Activated CD4-positive, alpha-beta T cell treated with anti-CD3 and anti-CD28 coated beads, Interleukin-2, amount 50 U/mL, for 48 hours (primary cell): Measurements from ENCODE around the gene RANBP17.
"Not testable (repeated sequence)": the region's sequence is repeated elsewhere in the genome, so short reads cannot be mapped to it uniquely, and the experiment has no call there.

Source experiments
- DNase-seq, 2 experiments: peaks; one replicate each; pipeline ENCODE4 v3.0.0-alpha.2; 2020

Gene RANBP17

GRCh38 chr5:170870390-170870789 lies 8.6 kb downstream of the RANBP17 start:
- DNase-seq, result not testable (repeated sequence)

DNA sequence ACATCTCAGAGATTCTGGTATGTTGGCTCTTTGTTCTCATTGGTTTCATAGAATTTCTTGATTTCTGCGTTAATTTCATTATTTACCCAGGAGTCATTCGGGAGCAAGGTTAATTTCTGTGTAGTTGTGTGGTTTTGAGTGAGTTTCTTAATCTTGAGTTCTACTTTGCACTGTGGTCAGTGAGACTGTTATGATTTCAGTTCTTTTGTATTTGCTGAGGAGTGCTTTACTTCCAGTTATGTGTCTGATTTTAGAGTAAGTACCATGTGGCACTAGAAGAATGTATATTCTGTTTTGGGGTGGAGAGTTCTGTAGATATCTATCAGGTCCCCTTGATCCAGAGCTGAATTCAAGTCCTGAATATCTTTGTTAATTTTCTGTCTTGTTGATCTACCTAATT lies 12.2 kb downstream of the RANBP17 start:
- no peak for DNase-seq

GRCh38 chr5:170875811-170876210 lies 14.0 kb downstream of the RANBP17 start:
- no peak for DNase-seq

DNA sequence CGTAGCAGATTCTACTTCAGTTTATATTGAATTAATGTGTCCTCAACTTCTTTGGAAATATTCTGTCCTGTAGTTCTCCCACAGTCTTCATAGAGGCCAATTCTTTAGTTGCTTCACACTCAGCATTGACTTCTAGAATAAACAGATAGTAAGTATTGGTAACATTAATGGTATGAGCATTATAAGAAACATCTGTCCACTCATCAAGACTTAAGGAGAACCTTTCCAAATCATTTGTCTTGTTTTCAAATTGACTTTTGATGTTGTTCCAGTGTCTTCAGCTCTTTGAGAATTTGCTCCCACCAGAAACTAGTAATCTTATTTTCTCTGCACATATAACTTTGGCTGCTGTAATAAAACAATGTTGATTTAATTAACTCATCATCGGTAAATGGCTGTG lies 18.3 kb downstream of the RANBP17 start:
- DNase-seq, result no peak

DNA sequence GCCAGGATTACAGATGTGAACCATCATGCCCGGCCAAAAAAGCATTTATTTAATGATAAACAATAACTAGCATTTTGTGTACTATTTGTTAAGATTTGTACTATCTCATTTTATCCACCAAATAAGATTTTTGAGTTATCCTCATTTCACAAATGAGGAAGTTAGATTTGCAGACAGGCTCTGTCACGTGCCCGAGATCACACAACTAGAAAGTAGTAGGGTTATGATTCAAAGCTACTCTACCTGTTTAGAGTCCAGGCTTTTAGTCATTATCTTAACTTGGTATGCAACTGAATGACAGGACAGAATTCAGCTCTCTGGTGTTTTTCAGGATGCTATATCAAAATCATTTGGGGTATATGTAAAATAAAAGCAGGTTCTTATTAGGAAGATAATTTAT lies 20.5 kb downstream of the RANBP17 start:
- DNase-seq, result no peak

DNA sequence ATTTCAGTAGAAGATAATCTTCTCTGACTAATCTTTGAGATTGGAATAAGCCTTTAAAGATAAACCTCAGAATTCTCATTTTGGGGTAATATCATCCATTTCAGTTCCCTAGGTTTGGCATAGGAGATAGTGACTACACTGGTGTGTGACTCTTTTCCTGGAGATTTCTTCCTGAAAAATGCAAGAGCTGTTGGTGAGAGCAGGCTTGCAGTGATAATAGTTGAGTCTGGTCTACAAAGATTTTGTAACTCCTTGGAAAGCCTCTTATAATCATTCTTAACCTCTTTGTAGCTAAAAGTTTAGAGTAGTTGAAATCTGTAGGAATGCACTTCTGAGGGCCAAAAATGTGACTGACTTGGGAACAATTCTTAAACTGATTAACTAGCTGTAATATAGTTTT lies 23.4 kb downstream of the RANBP17 start:
- DNase-seq, result no peak

DNA sequence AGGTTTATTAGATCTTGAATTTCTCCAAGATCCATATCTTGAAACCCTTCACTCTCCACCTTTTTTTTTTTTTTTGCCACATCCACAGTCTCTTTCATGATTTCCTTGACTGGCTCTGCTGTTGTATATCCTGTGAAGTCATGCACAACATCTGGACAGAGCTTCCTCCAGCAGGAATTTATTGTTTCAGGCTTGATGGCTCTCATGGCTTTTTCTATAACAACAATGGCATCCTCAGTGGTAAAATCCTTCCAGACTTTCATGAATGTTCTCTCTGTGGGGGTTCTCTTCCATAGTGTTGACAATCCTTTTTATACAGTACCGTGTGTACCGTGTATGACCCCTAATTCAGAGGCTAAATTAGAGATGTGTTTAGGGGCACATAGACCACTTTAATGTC lies 24.0 kb downstream of the RANBP17 start:
- DNase-seq, result no peak

- no peak for DNase-seq
Measured at GRCh38 chr5:170886210-170886894, 24.5 kb downstream of the RANBP17 start.

- DNase-seq, result no peak
Measured at GRCh38 chr5:170892196-170892595, 30.4 kb downstream of the RANBP17 start.

DNA sequence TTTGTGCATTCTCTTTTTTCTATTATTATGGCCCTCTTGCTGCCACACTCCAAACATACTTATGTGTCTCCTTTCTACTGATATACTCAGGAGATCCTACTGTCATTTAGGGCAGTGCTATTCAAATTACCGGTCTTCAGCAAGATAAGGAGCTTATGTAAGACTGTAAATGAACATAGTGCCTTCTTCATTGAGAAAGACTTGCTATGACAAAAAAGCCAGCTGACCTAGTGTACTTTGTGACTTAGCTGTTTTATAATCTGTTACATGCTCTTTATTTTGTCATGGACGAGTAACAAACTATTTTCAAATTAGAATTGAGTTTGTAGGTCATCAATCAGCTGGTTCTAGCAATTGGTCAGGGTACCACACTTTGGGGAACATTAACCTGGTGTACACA lies 32.8 kb downstream of the RANBP17 start:
- no peak for DNase-seq

GRCh38 chr5:170896779-170897178 lies 35.0 kb downstream of the RANBP17 start:
- DNase-seq, result no peak

DNA sequence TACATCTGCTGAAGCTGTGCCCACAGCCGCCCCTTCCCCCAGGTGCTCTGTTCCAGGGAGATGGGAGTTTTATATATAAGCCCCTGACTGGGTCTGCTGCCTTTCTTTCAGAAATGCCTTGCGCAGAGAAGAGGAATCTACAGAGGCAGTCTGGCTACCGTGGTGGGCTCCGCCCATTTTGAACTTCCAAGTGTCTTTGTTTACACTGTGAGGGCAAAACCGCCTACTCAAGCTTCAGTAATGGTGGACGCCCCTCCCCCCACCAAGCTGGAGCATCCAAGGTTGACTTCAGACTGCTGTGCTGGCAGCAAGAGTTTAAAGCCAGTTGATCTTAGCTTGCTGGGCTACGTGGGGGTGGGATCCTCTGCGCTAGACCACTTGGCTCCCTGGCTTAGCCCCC lies 41.3 kb downstream of the RANBP17 start:
- DNase-seq, result no peak

GRCh38 chr5:170907758-170908157 lies 45.9 kb downstream of the RANBP17 start:
- DNase-seq, result no peak

- no peak for DNase-seq
Measured at GRCh38 chr5:170913573-170913972, 51.8 kb downstream of the RANBP17 start.

- DNase-seq, result no peak
Measured at GRCh38 chr5:170917113-170917512, 55.3 kb downstream of the RANBP17 start.

DNA sequence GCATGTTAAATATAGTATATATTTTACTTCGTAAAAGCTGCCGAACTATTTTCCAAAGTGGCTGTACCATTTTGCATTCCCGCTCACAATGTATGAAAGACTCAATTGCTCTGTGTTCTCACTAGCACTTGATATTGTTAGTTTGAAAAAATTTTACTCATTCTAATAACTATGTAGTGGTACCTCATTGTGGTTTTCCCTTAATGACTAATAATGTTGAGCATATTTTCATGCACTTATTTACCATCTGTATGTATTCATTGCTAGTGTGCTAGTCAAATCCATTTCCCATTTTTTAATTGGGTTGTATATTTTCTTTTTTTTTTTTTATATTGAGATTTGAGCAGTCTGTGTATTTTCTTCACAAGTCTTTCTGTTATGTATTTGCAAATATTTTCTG lies 58.4 kb downstream of the RANBP17 start:
- DNase-seq, result no peak

- not testable (repeated sequence) for DNase-seq
Measured at GRCh38 chr5:170922331-170922730, 60.5 kb downstream of the RANBP17 start.

DNA sequence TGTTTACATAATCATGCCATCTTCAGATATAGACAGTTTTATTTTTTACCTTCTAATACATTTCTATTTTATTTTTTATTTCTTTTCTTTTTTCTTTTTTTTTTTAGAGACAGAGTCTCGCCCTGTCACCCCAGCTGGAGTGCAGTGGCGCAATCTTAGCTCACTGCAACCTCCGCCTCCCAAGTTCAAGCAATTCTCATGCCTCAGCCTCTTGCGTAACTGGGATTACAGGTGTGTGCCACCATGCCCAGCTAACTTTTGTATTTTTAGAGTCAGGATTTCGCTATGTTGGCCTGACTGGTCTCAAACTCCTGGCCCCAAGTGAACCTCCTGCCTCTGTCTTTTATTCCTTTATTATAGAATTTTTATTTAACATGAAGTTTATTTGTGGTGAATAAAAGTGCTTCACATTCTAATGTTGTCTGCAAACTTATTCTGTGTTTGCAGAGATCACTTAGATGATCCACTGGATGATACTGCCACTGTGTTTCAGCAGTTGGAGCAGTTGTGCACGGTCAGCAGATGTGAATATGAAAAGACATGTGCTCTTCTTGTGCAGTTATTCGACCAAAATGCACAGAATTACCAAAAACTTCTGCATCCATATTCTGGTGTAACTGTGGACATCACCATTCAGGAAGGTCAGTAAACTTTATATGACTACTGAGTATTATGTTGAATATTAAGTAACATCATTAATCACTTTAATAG lies 62.2 kb downstream of the RANBP17 start:
- no peak for DNase-seq

DNA sequence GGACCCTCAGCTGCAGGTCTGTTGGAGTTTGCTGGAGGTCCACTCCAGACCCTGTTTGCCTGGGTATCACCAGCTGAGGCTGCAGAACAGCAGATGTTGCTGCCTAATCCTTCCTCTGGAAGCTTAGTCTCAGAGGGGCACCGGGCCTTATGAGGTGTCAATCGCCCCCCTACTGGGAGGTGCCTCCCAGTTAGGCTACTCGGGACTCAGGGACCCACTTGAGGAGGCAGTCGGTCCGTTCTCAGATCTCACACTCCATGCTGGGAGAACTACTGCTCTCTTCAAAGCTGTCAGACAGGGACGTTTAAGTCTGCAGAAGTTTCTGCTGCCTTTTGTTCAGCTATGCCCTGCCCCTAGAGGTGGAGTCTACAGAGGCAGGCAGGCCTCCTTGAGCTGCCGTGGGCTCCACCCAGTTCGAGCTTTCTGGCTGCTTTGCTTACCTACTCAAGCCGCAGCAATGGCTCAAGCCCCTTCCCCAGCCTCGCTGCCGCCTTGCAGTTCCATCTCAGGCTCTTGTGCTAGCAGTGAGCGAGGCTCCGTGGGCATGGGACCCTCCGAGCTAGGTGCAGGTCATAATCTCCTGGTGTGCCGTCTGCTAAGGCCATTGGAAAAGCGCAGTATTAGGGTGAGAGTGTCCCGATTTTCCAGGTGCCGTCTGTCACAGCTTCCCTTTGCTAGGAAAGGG lies 73.9 kb downstream of the RANBP17 start:
- not testable (repeated sequence) for DNase-seq

DNA sequence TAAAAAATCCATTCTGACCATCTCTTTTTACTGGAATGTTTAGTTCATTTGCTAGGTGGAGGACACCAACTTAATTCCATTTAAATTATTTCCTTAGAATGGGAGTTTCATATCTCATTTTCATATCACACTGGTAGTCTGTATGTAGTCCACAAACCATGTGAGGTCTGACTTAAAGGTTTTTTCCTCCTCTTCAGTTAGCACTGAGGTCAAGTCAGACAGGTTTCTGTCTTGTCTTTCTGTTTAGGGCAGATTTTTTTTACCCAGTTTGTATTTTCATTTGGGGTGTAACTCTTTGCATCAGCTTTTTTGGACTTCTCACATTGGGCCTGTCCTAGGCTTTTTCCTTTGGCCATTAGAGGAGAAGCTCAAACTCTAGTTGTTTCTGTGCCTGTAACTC lies 75.3 kb downstream of the RANBP17 start:
- DNase-seq, result no peak

- DNase-seq, result no peak
Measured at GRCh38 chr5:170937914-170938313, 76.1 kb downstream of the RANBP17 start.

- no peak for DNase-seq
Measured at GRCh38 chr5:170939178-170939577, 77.4 kb downstream of the RANBP17 start.

GRCh38 chr5:170941788-170942187 lies 80.0 kb downstream of the RANBP17 start:
- DNase-seq, result no peak

GRCh38 chr5:170945275-170945674 lies 83.5 kb downstream of the RANBP17 start:
- DNase-seq, result no peak
